B cell (primary cell): ENCODE measurements around the gene AFF2. TPM values are rescaled to one million over a fixed set of nuclear protein-coding genes. Genes with fewer than 3 reads are reported as not detected.
"Not testable (repeated sequence)": the region's sequence is repeated elsewhere in the genome, so short reads cannot be mapped to it uniquely, and the experiment has no call there.

Source experiments
- ATAC-seq: fragments of 200-7000 bp; cut with Tn5 transposase; one replicate; pipeline ENCODE4 v1.10.0; 2021; ENCODE audit warnings: low read depth, mild to moderate bottlenecking, moderate number of reproducible peaks, moderate library complexity
- CTCF ChIA-PET: fragments of 350-600 bp; sonication (Branson Sonifier 250); formaldehyde crosslinking; loops from one replicate; lab custom pipeline; 2021; ENCODE audit warnings: antibody characterized with exemption, inconsistent platforms; lab: Charles Lee
- POLR2A ChIA-PET: fragments of 350-600 bp; sonication (Branson Sonifier 250); formaldehyde crosslinking; loops from one replicate; lab custom pipeline; 2021; ENCODE audit warnings: antibody characterized with exemption; lab: Charles Lee
- DNase-seq: peaks from one replicate; pipeline ENCODE4 v3.0.0; 2013
- H2AFZ ChIP-seq: 2 replicates; pipeline ENCODE4 v1.6.1; 2012; ENCODE audit warnings: mild to moderate bottlenecking, low read depth, low read length; ENCODE audit not compliant: insufficient read depth, poor library complexity, severe bottlenecking
- H3K27ac ChIP-seq, 2 donors: 1 replicate in 1 of 2; 2 replicates in 1 of 2; pipeline ENCODE4 v1.5.1; 2012 to 2013; ENCODE audit warnings: low read length in 2 of 2, mild to moderate bottlenecking in 2 of 2, moderate library complexity in 1 of 2
- H3K27me3 ChIP-seq, 4 experiments: fragments of 200-600 bp in 1 of 4; sonication (generic) in 1 of 4; replicated peaks in 1 of 4; 1 replicate in 2 of 4; 2 replicates in 2 of 4; pipeline versions ENCODE4 v1.6.1 to v1.7.0; 2013 to 2016; ENCODE audit warnings: low read length in 3 of 4, mild to moderate bottlenecking in 2 of 4, mixed read lengths in 1 of 4, moderate library complexity in 1 of 4; ENCODE audit not compliant: insufficient read depth in 4 of 4, control insufficient read depth in 3 of 4; ENCODE audit errors: control extremely low read depth in 1 of 4
- H3K36me3 ChIP-seq, 2 experiments: replicated peaks in 1 of 2; 1 replicate in 1 of 2; 2 replicates in 1 of 2; pipeline versions ENCODE4 v1.6.1 to v1.7.1; 2013; ENCODE audit warnings: low read length in 1 of 2; ENCODE audit not compliant: insufficient read depth in 2 of 2, control insufficient read depth in 1 of 2; ENCODE audit errors: control extremely low read depth in 1 of 2, extremely low read depth in 1 of 2
- H3K4me1 ChIP-seq, 2 donors: fragments of 200-600 bp in 1 of 2; sonication (generic) in 1 of 2; 1 replicate in 1 of 2; 2 replicates in 1 of 2; pipeline versions ENCODE4 v1.5.1 to v1.6.1; 2013 to 2017; ENCODE audit warnings: low read length in 2 of 2; ENCODE audit not compliant: control insufficient read depth in 2 of 2, insufficient read depth in 2 of 2
- H3K4me2 ChIP-seq: replicated peaks from 2 replicates; pipeline ENCODE3; 2012; ENCODE audit warnings: mild to moderate bottlenecking, low read depth, low read length; ENCODE audit not compliant: poor library complexity, severe bottlenecking
- H3K4me3 ChIP-seq, 5 experiments: fragments of 200-600 bp in 1 of 5; sonication (generic) in 1 of 5; 1 replicate in 3 of 5; 2 replicates in 2 of 5; pipeline versions ENCODE4 v1.5.1 to v1.7.0; 2011 to 2016; ENCODE audit warnings: low read length in 4 of 5, mild to moderate bottlenecking in 4 of 5, low read depth in 2 of 5, control low read depth in 1 of 5, moderate library complexity in 1 of 5; ENCODE audit not compliant: insufficient read depth in 1 of 5; ENCODE audit errors: control extremely low read depth in 1 of 5, extremely low read depth in 1 of 5
- H3K79me2 ChIP-seq: fragments of 200-600 bp; sonication (generic); one replicate; pipeline ENCODE4 v1.6.0; 2016; ENCODE audit warnings: low read length; ENCODE audit not compliant: control insufficient read depth, insufficient read depth
- H3K9ac ChIP-seq: fragments of 200-600 bp; sonication (generic); 2 replicates; pipeline ENCODE4 v1.6.1; 2017; ENCODE audit warnings: mild to moderate bottlenecking, low read length, moderate library complexity
- H3K9me3 ChIP-seq, 3 donors: one replicate each; pipeline versions ENCODE4 v1.6.1 to v1.7.1; 2013; ENCODE audit warnings: low read length in 2 of 3; ENCODE audit not compliant: control insufficient read depth in 2 of 3, insufficient read depth in 1 of 3; ENCODE audit errors: control extremely low read depth in 1 of 3
- H4K20me1 ChIP-seq: 2 replicates; pipeline ENCODE4 v1.6.0; 2012; ENCODE audit warnings: mild to moderate bottlenecking, low read length; ENCODE audit not compliant: insufficient read depth, control insufficient read depth, poor library complexity, severe bottlenecking
- H3K27ac Mint-ChIP-seq: one replicate; pipeline ENCODE4 v1.8.0; 2021; ENCODE audit warnings: mixed read lengths
- H3K27me3 Mint-ChIP-seq: one replicate; pipeline ENCODE4 v1.8.0; 2021; ENCODE audit warnings: mixed read lengths
- H3K4me1 Mint-ChIP-seq: one replicate; pipeline ENCODE4 v1.8.0; 2021; ENCODE audit warnings: mixed read lengths
- H3K4me3 Mint-ChIP-seq: one replicate; pipeline ENCODE4 v1.8.0; 2021; ENCODE audit warnings: mixed read lengths
- H3K9me3 Mint-ChIP-seq: one replicate; pipeline ENCODE4 v1.8.0; 2022; ENCODE audit warnings: mixed read lengths; ENCODE audit not compliant: insufficient read depth
- CTCF ChIP-seq: fragments of 200-600 bp; IDR thresholded peaks from one replicate; pipeline ENCODE4 v1.8.0; 2022; ENCODE audit warnings: antibody characterized with exemption, mild to moderate bottlenecking
- EZH2 ChIP-seq: IDR thresholded peaks from 2 replicates; pipeline ENCODE4 v1.6.1; 2012; ENCODE audit warnings: borderline replicate concordance, low read depth, mild to moderate bottlenecking, moderate library complexity, low read length; ENCODE audit not compliant: insufficient read depth, poor library complexity, severe bottlenecking
- WGBS: methylation state at CpG from one replicate; pipeline ENCODE4 v1.1.5; 2013; ENCODE audit warnings: missing lambda C conversion rate; ENCODE audit not compliant: insufficient coverage; 5-methylcytosine and 5-hydroxymethylcytosine counted together
- intact Hi-C: fragments of 100-400 bp; cut with micrococcal nuclease; formaldehyde crosslinking; loops from one replicate; pipeline ENCODE4 v1.10.0; 2022
- polyA plus RNA-seq: library from polyadenylated mRNA; depleted of rRNA; stranded (reverse); fragments of >200 nt; gene quantifications from 2 replicates; pipeline ENCODE4 v1.2.3, GENCODE V29; 2012
- total RNA-seq, 2 donors: library from RNA; stranded (reverse); fragments of 120-200 nt in 1 of 2; gene quantifications; 1 replicate in 1 of 2; 2 replicates in 1 of 2; pipeline versions ENCODE4 v1.2.3 to v1.2.4, GENCODE V29; 2013 to 2022

AFF2 gene
- total and polyA plus RNA-seq, 2 donors (not counting 1 experiment from before 2014, with no cell fraction given), result 0.06 to 12.0 TPM

- no peak overlapping the region for H3K9ac ChIP-seq
- no peaks in the 10 kb centered on the region for H3K27me3 ChIP-seq
- no peaks in the 10 kb centered on the region for H3K4me1 Mint-ChIP-seq
- no peak for TF ChIP-seq CTCF
- no peak for TF ChIP-seq EZH2
- H3K79me2 ChIP-seq, result no peaks in the 10 kb centered on the region
- ATAC-seq (no peak), DNase-seq (no peak)
- no peaks in the 10 kb centered on the region for H3K9me3 ChIP-seq
- no peaks in the 10 kb centered on the region for H4K20me1 ChIP-seq
- H3K4me3 Mint-ChIP-seq, result no peak overlapping the region
- H3K36me3 ChIP-seq, result no peaks in the 10 kb centered on the region
- no peak overlapping the region for H2AFZ ChIP-seq
- H3K4me1 ChIP-seq, result no peaks in the 10 kb centered on the region
- intact Hi-C loops, result no loop called here
- ChIA-PET POLR2A (no interaction called here), CTCF (no interaction called here)
- H3K27ac Mint-ChIP-seq, result no peak overlapping the region
- no CpG with 5 or more reads among the region's 5 CpGs for WGBS
- no peak overlapping the region for H3K4me2 ChIP-seq
- H3K27ac ChIP-seq, result no peak overlapping the region
- H3K9me3 Mint-ChIP-seq, result no peaks in the 10 kb centered on the region
- H3K27me3 Mint-ChIP-seq, result no peaks in the 10 kb centered on the region
- no peak overlapping the region for H3K4me3 ChIP-seq
These were observed 405.0 kb downstream of the AFF2 start for GRCh38 chrX:148905400-148905799.

GRCh38 chrX:148906628-148907027, 406.2 kb downstream of the AFF2 start:
- H4K20me1 ChIP-seq, H3K4me2 ChIP-seq, DNase-seq, H3K9me3 ChIP-seq, H3K4me1 ChIP-seq, H3K27ac ChIP-seq, H3K36me3 ChIP-seq, POLR2A ChIA-PET, ATAC-seq, H2AFZ ChIP-seq, H3K9me3 Mint-ChIP-seq, H3K4me1 Mint-ChIP-seq, H3K79me2 ChIP-seq, intact Hi-C loops, H3K4me3 ChIP-seq, H3K27ac Mint-ChIP-seq, H3K4me3 Mint-ChIP-seq, H3K27me3 ChIP-seq, H3K27me3 Mint-ChIP-seq, H3K9ac ChIP-seq, CTCF ChIA-PET: not testable (repeated sequence)
- WGBS, result 100% methylated on average over 8 of the region's 11 CpGs
